GM10266 (cell line): ENCODE data around the gene TTC39A.

Experiments used
- DNase-seq: peaks from one replicate; pipeline ENCODE4 v3.0.0; 2012; ENCODE audit errors: extremely low spot score
- TF ChIP-seq, protein P1 (sequence below): IDR thresholded peaks from 2 replicates; pipeline ENCODE4 v1.5.1; 2012; ENCODE audit warnings: mild to moderate bottlenecking, low read depth; ENCODE audit not compliant: control insufficient read depth, insufficient read depth; ENCODE audit errors: missing control alignments

The TTC39A gene

DNA sequence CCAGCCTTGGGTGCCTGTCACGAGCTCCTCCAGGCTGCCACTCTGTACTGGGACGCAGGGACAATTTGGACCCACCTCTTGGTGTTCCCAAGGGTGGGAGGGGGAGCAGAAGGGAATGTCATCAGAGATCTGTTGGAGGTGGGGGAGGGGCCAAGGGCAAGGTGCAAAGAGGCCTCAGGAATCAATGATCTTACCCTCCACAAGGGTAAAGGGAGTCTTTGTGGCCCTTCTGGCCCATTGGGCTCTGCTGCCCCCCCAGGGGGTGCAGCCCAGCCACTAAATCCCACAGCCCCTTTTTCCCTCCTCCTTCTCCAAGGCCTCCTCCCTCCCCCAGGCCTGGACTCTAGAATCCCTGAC lies 8.5 kb downstream of the TTC39A start:
- DNase-seq, result no peak
- TF ChIP-seq, protein P1, sequence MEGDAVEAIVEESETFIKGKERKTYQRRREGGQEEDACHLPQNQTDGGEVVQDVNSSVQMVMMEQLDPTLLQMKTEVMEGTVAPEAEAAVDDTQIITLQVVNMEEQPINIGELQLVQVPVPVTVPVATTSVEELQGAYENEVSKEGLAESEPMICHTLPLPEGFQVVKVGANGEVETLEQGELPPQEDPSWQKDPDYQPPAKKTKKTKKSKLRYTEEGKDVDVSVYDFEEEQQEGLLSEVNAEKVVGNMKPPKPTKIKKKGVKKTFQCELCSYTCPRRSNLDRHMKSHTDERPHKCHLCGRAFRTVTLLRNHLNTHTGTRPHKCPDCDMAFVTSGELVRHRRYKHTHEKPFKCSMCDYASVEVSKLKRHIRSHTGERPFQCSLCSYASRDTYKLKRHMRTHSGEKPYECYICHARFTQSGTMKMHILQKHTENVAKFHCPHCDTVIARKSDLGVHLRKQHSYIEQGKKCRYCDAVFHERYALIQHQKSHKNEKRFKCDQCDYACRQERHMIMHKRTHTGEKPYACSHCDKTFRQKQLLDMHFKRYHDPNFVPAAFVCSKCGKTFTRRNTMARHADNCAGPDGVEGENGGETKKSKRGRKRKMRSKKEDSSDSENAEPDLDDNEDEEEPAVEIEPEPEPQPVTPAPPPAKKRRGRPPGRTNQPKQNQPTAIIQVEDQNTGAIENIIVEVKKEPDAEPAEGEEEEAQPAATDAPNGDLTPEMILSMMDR, result no peak

DNA sequence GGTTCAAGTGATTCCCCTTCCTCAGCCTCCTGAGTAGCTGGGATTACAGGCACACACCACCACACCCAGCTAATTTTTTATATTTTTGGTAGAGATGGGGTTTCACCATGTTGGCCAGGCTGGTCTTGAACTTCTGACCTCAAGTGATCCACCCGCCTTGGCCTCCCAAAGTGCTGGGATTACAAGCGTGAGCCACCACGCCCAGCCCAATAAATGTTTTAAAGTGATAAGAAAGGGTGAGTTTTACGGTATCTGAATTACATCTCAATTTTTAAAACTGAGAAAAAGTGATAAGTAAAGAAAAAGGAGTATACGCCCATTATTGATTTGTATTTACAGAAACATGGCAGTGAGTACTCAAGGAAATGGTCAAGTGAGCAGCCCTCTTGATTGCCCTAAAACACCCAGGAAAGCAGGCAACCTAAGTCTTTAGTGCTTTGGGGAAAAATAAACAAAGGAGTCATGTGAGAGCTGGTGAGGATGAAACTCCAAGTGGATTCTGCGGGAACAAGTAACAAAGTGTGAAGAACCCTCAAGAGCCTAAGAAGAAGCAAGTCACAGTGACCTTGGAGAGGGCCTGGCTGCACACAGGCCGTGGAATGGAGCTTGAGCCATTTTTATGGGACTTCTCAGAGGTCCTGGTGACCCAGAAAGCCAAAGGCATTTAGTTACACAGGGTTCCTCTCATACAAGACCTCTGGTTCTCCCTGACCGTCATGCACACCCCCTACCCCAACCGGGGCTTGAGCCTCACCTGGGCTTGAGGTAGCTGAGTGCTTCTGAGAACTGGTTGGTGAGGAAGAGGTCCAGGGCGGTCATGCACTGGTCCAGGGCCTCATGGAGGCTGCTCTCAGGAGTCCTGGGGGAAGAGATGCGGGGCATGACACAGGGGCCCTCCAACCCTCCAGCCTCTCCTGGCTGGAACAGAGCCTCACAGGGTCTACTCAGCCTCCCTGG lies 9.1 kb downstream of the TTC39A start:
- TF ChIP-seq, protein P1, result no peak
- DNase-seq, result no peak

DNA sequence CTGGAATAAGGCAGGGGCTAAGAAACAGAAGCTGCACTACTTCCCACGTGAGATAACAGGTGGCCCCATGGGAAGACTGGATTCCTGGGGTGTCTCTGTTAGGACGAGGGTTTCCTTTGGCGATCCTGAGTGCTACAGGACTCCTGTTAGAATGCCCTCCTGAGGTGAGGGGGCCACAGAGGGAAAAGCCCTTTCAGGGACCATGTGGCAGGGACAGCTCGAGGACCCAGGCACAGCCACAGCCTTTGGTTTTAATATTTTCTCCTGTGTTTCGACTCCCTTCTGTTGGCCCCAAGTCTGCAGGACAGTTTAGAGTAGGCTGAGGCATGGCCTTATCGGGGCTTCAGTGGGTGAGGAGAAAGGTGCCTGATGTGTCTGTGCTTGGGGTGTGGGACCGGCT lies 12.6 kb downstream of the TTC39A start:
- TF ChIP-seq, protein P1, result no peak
- no peak for DNase-seq

DNA sequence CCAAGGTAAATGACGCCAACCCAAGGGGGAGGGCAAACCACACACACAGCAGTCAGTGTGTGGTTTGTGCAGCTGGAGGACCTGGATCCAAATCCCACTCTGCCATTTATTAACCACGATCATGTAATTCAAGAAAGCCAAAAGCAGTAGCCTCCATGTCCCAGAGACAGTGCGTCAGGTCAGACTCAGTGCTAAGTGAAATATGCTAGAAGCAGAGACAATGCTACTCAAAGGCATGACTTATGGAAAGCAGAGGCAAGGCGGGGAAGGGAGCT lies 13.6 kb downstream of the TTC39A start:
- TF ChIP-seq, protein P1, result no peak
- no peak for DNase-seq

DNA sequence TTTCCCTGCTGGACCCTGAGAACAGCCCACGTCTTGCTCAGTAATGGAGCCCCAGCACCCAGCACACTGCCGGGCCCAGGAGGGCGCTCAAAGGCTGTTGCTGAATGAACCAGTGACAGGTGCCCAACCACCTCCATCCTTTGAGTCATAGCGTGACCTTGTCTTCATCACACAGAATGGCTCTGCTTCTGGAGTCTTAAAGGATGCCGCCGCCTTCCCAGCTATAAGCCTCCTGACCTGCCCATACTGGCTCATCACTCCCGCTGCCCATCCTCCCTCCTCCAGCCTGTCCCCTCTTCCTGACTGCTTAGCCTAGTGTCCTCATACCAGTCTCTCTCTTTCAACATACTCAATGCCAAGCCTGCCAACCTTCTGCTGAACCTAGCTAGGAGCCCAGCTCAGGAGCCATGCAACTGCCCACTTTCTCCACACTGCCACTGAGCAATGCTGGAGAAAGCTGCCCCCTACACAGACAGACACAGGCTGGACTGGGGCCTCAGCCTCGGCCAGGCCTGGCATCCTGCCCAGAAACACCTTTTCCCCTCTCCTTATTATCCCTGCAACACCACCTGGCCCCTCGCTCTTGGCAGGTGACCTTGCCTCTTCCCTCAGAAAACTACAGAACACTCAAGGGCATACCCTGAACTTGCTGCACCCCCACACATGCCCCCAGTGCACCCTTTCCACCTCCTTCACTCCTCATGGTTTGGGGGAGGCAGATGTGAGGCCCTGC lies 14.1 kb downstream of the TTC39A start:
- TF ChIP-seq, protein P1, result no peak
- DNase-seq, result no peak

DNA sequence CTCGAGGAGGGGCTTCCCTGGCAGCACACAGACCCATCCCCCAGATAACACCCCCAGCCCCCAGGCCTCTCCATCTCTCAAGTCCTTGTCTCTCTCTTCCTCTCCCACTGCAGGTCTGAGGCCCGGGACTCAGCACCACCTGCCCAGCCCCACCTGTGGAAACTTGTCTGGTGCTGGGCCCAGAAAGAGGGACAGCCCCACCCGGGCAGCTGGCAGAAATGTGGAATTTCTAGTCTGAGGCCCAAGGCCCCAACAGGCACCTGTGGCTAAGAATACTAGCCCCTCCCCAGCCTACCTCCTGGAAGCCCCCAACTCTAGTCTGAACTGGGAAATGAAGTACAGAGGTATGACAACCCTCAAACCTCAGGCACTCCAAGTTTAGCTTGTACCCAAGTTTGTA lies 15.4 kb downstream of the TTC39A start:
- TF ChIP-seq, protein P1, result no peak
- DNase-seq, result no peak

DNA sequence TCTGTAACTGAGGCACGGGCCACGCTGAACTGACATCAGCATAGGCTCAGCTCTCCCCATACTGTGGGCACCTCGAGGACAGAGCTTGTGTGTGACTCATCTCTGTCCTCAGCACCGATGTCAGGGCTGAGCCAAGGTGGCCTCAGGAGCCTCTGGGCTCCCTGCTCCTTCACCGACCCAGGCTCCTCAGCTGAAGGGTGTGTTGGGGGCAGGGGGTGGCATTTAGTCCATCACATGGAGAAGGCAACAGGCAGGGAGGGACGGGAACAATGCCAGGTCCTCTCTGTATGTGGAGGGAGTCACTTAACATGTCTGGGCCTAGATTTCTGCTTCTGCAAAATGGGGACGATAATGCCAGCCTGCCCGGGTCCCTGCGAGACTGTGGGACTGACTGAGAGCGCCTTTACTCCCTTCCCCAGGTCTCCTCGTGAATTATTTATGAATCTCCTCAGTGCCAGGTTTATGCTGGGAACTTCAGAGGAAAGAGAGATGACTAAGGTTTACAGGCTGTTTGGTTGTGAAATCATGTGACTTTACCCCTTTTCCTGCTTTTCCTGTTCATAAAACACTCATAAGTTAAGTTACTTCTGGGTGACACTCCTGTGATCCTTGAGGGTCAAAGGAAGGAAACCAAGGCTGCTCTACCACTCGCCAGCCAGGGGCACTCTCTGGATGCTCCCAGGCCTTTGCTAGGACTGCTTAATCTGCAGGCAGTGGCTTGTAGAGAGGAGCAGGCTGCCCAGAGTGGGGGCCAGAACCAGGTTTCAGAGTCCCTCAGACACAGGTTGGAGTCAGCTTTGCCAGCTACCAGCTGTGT lies 16.2 kb downstream of the TTC39A start:
- no peak for DNase-seq
- TF ChIP-seq, protein P1, result no peak
